Naive thymus-derived CD8-positive, alpha-beta T cell (primary cell): Measurements from ENCODE around the gene LNX1. TPM values are rescaled to one million over a fixed set of nuclear protein-coding genes. Genes with fewer than 3 reads are reported as not detected.
A peak's percentile ranks its signal among the peaks of the same experiment; 100 is the strongest.

Experiments used
- ATAC-seq, 2 donors: fragments of 150-1000 bp; cut with Tn5 transposase in 1 of 2; sonication (Bioruptor Pico), chemical (Tn5 transposase) in 1 of 2; 1 replicate in 1 of 2; 2 replicates in 1 of 2; pipeline ENCODE4 v1.10.0; 2021; ENCODE audit warnings: mild to moderate bottlenecking in 2 of 2, moderate library complexity in 2 of 2
- POLR2A ChIA-PET: fragments of 350-600 bp; sonication (Branson Sonifier 250); formaldehyde crosslinking; loops from one replicate; lab custom pipeline; 2021; ENCODE audit warnings: antibody characterized with exemption; lab: Charles Lee
- DNase-seq, 10 donors: peaks; one replicate each; pipeline versions ENCODE4 v3.0.0 to v3.0.0-alpha.2; 2020 to 2022
- H3K27ac Mint-ChIP-seq, 10 donors: one replicate each; pipeline ENCODE4 v1.8.0; 2020 to 2022; ENCODE audit warnings: mild to moderate bottlenecking in 10 of 10, mixed read lengths in 10 of 10, moderate library complexity in 4 of 10, inconsistent platforms in 1 of 10
- H3K27me3 Mint-ChIP-seq, 5 donors: one replicate each; pipeline ENCODE4 v1.8.0; 2021 to 2022; ENCODE audit warnings: mixed read lengths in 5 of 5
- H3K36me3 Mint-ChIP-seq, 3 donors: one replicate each; pipeline ENCODE4 v1.8.0; 2020 to 2022; ENCODE audit warnings: mixed read lengths in 3 of 3, mild to moderate bottlenecking in 2 of 3, inconsistent platforms in 1 of 3
- H3K4me1 Mint-ChIP-seq, 4 donors: one replicate each; pipeline ENCODE4 v1.8.0; 2021 to 2022; ENCODE audit warnings: mixed read lengths in 4 of 4
- H3K4me3 Mint-ChIP-seq, 10 donors: one replicate each; pipeline ENCODE4 v1.8.0; 2020 to 2022; ENCODE audit warnings: mild to moderate bottlenecking in 10 of 10, mixed read lengths in 10 of 10, moderate library complexity in 6 of 10, inconsistent platforms in 1 of 10
- H3K9me3 Mint-ChIP-seq, 9 donors: one replicate each; pipeline ENCODE4 v1.8.0; 2020 to 2022; ENCODE audit warnings: mixed read lengths in 9 of 9, mild to moderate bottlenecking in 3 of 9, inconsistent platforms in 1 of 9, moderate library complexity in 1 of 9
- polyA plus RNA-seq, 3 donors: library from polyadenylated mRNA; unstranded; fragments of 300-500 nt; fragmentation: Illumina TruSeq; gene quantifications; one replicate each; pipeline ENCODE4 v1.2.3, GENCODE V29; 2021
- total RNA-seq, 8 experiments: library from RNA in 2 of 8; stranded (reverse) in 2 of 8; gene quantifications; one replicate each; pipeline ENCODE4 v1.2.3 and lab custom pipeline; 2021 to 2026

LNX1 gene
- not detected for total RNA-seq
- under 1 TPM; 0.32 to 0.52 (median 0.43) TPM for polyA plus RNA-seq
- 0 to 0.49 (median 0.22) reads per million in 6 experiments for total RNA-seq (lab: John Stamatoyannopoulos, UW)

DNA sequence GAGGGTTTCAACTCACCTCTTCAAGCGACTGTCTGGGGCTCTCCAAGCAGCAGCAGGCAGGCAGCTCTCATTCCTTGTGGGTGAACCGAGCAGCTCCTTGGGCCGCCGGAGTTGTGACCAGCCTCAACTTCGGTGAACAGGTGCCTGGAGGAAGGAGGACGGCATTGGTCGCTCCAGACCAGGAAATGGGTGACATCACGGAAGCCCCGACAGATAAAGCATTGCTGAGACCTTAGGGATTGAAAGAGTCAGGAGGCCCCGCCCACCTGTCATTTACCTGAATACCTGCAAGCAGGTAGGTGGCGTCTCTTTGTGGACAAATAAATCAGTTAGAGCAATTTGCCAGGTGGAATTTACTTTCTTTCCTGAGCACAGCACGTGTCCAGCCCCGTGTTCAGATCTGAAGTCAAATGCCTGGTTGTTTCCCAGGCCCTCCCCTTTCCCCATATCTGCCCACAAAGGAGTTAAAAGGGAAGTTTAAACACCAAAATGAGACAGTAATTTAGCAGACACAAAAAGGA, at the start of gene LNX1:
LNX1 (minus strand) TSS at position 115 of the 521 bp plus-strand sequence. CDS start 17,484 bp downstream, outside the sequence.
- H3K4me1 Mint-ChIP-seq: peaks cover 8 to 14% (median 10%) of the 10 kb centered on the region in 4 donors
- peak within 1 kb of the TSS in 9 of 10 donors; percentile 2 to 81 (median 49) for H3K4me3 Mint-ChIP-seq
- peak within 1 kb of the TSS in 1 of 10 donors; percentile 51 for H3K27ac Mint-ChIP-seq
- peaks cover 22 to 72% (median 33%) of the 10 kb centered on the region in 5 donors for H3K27me3 Mint-ChIP-seq
- no peaks in the 10 kb centered on the region for H3K36me3 Mint-ChIP-seq
- ATAC-seq: peak in 1 of 2 donors; percentile 59
- POLR2A ChIA-PET: no interaction called here
- H3K9me3 Mint-ChIP-seq: peaks cover 0 to 5% (median 0%) of the 10 kb centered on the region in 9 donors
- DNase-seq: peak in 1 of 10 donors; percentile 20

DNA sequence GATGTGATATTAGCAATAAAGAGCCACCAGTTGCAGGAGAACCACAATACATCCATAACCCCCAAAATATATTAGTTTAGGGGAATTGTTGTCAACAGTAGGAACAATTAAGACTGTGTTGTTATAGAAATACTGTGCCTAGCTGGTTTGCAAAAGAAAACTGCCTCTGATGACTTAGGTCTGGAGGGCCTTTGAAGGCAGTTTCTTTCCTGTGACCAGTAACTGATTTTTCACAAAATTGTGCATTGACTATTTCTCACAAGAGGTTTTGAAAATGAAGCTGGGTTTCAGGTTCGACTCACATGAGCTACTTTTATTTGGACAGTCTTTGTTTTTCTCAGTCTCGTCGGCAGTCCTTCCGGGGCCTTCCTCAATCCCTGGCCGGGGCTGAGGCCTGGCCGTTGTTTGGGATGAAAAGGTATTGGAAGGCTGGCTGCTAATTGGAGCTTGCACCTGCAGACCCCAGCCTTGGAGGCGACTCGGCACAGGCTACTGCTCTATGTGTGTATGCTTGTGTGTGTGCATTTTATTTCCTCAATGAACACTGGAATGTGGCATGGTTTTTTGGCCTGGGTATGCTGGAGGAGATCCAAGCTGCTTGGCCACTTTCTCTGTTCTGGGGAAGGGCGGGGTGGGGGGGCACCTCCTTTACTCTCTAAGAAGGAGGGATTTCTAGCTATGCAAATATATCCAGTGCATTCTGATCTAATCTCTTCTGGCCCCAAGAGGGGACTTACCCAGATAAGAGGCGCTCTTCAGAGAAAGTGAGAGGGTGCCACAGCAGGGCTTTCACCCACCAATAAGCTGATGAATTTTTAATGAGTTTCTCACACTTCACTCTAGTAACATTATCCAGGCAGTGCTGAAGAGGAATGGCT, 49.5 kb upstream of the LNX1 start:
- DNase-seq (no peak), ATAC-seq (no peak)
- no peak overlapping the region for H3K4me3 Mint-ChIP-seq
- POLR2A ChIA-PET: no interaction called here
- peaks cover 1 to 13% (median 5%) of the 10 kb centered on the region in 5 donors for H3K27me3 Mint-ChIP-seq
- no peaks in the 10 kb centered on the region for H3K36me3 Mint-ChIP-seq
- H3K27ac Mint-ChIP-seq: no peak overlapping the region
- no peaks in the 10 kb centered on the region for H3K4me1 Mint-ChIP-seq
- H3K9me3 Mint-ChIP-seq: peaks cover 0 to 2% (median 0%) of the 10 kb centered on the region in 9 donors

DNA sequence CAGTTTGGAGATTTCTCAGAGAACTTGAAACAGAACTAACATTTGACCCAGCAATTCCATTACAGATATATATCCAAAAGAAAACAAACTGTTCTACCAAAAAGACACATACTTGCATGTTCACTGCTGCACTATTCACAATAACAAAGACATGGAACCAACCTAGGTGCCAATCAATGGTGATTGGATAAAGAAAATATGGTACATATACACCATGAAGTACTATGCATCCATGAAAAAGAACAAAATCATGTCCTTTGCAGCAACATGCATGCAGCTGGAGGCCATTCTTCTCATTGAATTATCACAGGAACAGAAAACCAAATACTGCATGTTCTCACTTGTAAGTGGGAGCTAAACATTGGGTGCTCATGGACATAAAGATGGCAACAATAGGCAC, 47.6 kb upstream of the LNX1 start:
- H3K27me3 Mint-ChIP-seq: peaks cover 5 to 20% (median 13%) of the 10 kb centered on the region in 5 donors
- no peaks in the 10 kb centered on the region for H3K36me3 Mint-ChIP-seq
- no peak overlapping the region for H3K4me3 Mint-ChIP-seq
- H3K27ac Mint-ChIP-seq: no peak overlapping the region
- no peak for ATAC-seq
- no peak for DNase-seq
- no peaks in the 10 kb centered on the region for H3K4me1 Mint-ChIP-seq
- POLR2A ChIA-PET: no interaction called here
- H3K9me3 Mint-ChIP-seq: peaks cover 0 to 2% (median 0%) of the 10 kb centered on the region in 9 donors

DNA sequence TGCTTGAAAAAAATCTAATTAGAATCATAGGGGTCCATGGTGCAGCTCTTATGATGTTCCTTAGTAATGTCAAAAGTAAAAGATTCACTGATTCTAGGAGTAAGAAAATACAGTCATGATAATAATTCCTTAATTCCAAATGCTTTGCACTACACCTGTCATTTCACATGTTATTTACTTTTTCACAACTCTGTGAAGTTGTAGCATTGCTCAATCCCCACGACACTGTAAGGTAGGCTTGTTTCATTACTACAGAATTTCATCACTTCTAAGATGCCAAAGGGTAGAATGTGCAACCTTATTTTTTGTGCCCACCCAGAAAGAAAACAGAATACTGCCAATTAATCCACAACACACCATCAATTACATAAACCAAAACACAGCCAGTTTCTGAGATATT, 46.1 kb upstream of the LNX1 start:
- peaks cover 0 to 2% (median 0%) of the 10 kb centered on the region in 9 donors for H3K9me3 Mint-ChIP-seq
- POLR2A ChIA-PET: no interaction called here
- H3K27ac Mint-ChIP-seq: no peak overlapping the region
- H3K36me3 Mint-ChIP-seq: no peaks in the 10 kb centered on the region
- no peak for DNase-seq
- H3K4me3 Mint-ChIP-seq: no peak overlapping the region
- no peak for ATAC-seq
- peaks cover 7 to 33% (median 13%) of the 10 kb centered on the region in 5 donors for H3K27me3 Mint-ChIP-seq
- no peaks in the 10 kb centered on the region for H3K4me1 Mint-ChIP-seq

DNA sequence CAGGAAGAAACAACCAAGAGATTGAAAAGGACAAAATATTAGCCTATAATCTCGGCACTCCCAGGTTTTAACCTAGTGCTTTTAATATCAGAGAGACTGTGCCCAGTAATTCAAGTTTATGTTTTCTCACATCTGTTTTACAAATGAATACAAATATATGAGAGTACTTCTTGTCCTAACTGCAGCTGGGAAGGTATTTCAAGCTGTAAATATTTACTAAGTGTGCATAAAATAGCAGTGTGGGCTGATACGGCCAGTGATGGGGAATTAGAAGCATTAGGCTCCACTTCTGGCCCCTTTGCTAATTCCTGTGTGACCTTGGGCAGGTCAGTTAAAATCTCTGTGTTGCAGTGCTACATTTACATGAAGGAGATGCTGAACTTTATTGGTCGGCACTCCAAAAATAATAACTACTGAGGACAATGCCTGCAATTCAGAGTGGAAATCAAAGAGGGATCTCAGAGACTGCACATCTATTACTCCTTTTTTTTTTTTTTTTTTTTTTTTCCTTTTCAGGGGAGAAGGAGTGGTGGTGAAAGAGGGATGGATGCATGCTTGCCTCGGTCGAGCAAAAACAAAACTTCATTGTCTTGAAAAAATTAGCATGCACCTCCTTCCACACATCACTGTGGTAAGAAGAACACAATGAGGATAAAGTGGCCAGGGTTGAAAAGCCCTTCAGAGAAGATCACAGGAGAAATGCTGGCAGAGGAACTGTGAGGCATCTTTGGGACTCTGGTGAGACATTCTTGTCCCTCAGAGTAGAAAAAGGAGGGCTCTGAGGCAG, 44.6 kb upstream of the LNX1 start:
- H3K27ac Mint-ChIP-seq: no peak overlapping the region
- ATAC-seq: no peak

DNA sequence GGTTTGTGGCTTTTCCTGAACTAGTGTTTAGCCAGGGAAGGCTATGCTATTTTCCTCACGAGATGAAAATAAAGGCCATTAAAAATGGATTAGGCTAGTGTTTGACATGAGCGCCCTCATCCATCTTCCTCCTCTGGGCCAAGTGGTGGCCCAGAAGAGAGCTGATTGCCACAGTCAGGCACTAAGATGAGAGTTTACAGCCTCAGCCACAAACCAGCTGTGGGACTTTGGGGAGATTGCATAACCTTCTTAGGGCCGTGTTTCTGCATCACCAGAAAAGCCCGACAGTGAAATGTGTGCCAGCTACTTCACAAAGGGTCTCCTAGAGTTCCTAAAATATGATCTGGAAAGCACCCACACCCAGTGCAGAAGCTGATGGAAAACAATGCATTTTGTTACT, 42.3 kb upstream of the LNX1 start:
- H3K9me3 Mint-ChIP-seq: no peaks in the 10 kb centered on the region

More for the DNA sequence above, 44.6 kb upstream of the LNX1 start:
- Mint-ChIP-seq H3K36me3 (no peaks in the 10 kb centered on the region), H3K9me3 (peaks cover 0 to 2% (median 0%) of the 10 kb centered on the region in 9 donors), H3K4me3 (no peak overlapping the region), H3K4me1 (no peaks in the 10 kb centered on the region), H3K27me3 (peaks cover 8 to 34% (median 14%) of the 10 kb centered on the region in 5 donors)
- POLR2A ChIA-PET: no interaction called here
- DNase-seq: no peak

DNA sequence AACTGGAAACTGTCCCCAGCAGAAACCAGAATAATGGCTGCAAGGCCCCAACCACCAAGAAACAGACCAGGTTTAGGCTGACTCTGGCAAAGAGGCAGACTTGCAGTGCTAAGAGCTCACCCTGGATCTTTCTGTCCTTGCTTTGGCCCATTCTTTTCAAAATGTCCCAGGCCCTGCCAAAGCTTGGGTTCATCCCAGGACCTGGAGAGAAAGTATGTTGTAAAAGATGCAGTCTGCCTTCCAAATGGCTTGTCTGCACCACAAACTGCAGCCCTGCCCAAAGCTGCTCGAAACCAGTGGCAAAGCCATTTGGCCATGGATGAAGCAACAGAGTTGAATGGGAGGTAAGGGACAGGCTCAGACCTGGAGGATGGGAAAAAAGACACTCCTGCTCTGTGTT, 38.0 kb upstream of the LNX1 start:
- Mint-ChIP-seq H3K4me1 (no peaks in the 10 kb centered on the region), H3K9me3 (peaks cover 0 to 5% (median 0%) of the 10 kb centered on the region in 9 donors), H3K36me3 (peaks cover 0 to 4% (median 0%) of the 10 kb centered on the region in 3 donors), H3K4me3 (no peak overlapping the region), H3K27me3 (peaks cover 5 to 26% (median 10%) of the 10 kb centered on the region in 5 donors), H3K27ac (no peak overlapping the region)
- ATAC-seq (no peak), DNase-seq (no peak)
- POLR2A ChIA-PET: no interaction called here

More for the DNA sequence above, 42.3 kb upstream of the LNX1 start:
- no peaks in the 10 kb centered on the region for H3K36me3 Mint-ChIP-seq
- ATAC-seq: no peak
- no peak for DNase-seq
- H3K4me3 Mint-ChIP-seq: no peak overlapping the region
- peaks cover 10 to 39% (median 12%) of the 10 kb centered on the region in 5 donors for H3K27me3 Mint-ChIP-seq
- H3K27ac Mint-ChIP-seq: no peak overlapping the region
- no peaks in the 10 kb centered on the region for H3K4me1 Mint-ChIP-seq
- POLR2A ChIA-PET: no interaction called here

DNA sequence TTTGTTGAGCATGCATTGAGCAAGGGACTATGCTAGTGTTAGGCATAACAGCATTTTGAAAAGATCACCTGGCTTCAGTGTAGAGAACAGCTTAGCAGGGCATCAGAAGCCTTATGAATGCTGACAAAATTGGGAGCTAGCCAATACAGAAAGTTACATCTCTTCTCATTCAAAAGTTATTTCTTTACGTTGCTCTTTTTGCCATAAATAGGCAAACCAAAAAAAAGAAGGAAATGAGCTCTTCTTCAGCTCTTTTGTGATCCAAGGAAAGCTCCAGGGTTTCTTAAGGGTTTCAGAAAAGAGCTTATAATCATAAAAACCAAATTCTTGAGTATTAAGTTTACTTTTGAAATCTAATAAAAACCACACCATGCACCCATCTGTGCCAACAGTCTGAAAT, 35.2 kb upstream of the LNX1 start:
- H3K4me1 Mint-ChIP-seq: no peaks in the 10 kb centered on the region
- POLR2A ChIA-PET: no interaction called here

DNA sequence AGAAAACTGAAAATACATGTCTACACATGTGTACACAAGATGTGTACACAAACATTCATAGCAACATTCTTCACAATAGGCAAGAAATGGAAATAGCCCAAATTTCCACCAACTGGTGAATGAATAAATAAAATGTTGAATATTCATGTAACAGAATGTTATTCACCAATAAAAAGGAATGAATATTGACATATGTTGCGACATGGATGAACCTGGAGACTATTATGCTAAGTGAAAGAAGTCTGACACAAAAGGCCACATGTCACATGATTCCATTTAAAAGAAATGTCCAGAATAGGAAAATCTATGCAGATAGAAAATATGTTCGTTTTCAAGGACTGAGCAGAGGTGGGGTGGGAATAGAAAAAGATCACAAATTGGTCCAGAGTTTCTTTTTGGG, 34.6 kb upstream of the LNX1 start:
- Mint-ChIP-seq H3K4me1 (no peaks in the 10 kb centered on the region), H3K27ac (no peak overlapping the region), H3K27me3 (peaks cover 5 to 24% (median 14%) of the 10 kb centered on the region in 5 donors), H3K36me3 (peaks cover 0 to 9% (median 0%) of the 10 kb centered on the region in 3 donors), H3K9me3 (peaks cover 0 to 13% (median 5%) of the 10 kb centered on the region in 9 donors), H3K4me3 (no peak overlapping the region)
- no peak for ATAC-seq
- POLR2A ChIA-PET: no interaction called here
- DNase-seq: no peak

More for the DNA sequence above, 35.2 kb upstream of the LNX1 start:
- H3K36me3 Mint-ChIP-seq: peaks cover 0 to 9% (median 0%) of the 10 kb centered on the region in 3 donors
- H3K9me3 Mint-ChIP-seq: peaks cover 0 to 13% (median 5%) of the 10 kb centered on the region in 9 donors
- no peak overlapping the region for H3K4me3 Mint-ChIP-seq
- ATAC-seq (no peak), DNase-seq (no peak)
- H3K27ac Mint-ChIP-seq: no peak overlapping the region
- H3K27me3 Mint-ChIP-seq: peaks cover 6 to 23% (median 15%) of the 10 kb centered on the region in 5 donors

DNA sequence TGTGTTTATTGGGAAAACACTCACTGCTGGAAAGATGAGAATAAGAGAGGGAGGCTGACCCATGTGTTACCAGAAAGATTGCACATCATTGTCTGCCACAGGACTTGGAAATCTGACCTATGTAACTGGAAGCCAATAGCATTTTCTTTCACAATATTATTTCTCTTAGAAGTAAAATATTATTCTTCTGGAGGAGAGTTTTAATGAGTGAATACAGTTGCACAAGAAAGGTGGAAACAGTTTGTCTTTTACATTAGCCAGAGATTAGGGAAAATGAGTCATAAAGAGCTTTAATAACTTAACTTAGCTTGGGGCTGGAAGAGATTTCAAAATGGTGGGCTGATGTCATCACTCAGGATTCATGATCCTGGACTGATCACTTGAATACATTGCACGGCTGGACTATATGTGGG, 31.5 kb upstream of the LNX1 start:
- Mint-ChIP-seq H3K4me3 (no peak overlapping the region), H3K27me3 (peaks cover 3 to 15% (median 9%) of the 10 kb centered on the region in 5 donors), H3K36me3 (peaks cover 0 to 9% (median 0%) of the 10 kb centered on the region in 3 donors), H3K4me1 (no peaks in the 10 kb centered on the region), H3K9me3 (peaks cover 0 to 13% (median 5%) of the 10 kb centered on the region in 9 donors), H3K27ac (peak overlapping the region in 1 of 10 donors; percentile 31)
- DNase-seq (no peak), ATAC-seq (no peak)
- POLR2A ChIA-PET: no interaction called here

DNA sequence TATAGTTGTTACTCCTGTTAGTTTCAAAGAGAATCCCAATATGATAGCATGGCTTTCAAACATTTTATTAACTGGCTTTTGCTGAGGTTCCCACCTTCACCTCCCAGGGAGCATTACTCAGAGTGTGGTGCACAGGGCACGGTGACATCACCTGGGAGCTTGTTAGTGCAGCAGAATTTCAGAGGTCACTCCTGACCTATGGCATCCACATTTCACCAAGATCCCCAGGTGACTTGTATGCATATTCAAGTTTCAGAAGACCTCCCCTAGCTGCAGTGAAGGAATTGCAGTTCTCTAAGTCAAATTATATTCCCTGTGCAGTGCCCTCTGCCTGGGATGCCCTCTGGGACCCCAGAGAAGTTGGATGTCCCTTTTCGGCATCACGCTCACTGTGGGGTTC, 29.7 kb upstream of the LNX1 start:
- H3K4me3 Mint-ChIP-seq: no peak overlapping the region
- H3K9me3 Mint-ChIP-seq: peaks cover 0 to 13% (median 5%) of the 10 kb centered on the region in 9 donors
- POLR2A ChIA-PET: no interaction called here
- DNase-seq (no peak), ATAC-seq (no peak)
- H3K4me1 Mint-ChIP-seq: no peaks in the 10 kb centered on the region
- H3K27me3 Mint-ChIP-seq: peaks cover 3 to 11% (median 9%) of the 10 kb centered on the region in 5 donors
- no peak overlapping the region for H3K27ac Mint-ChIP-seq
- H3K36me3 Mint-ChIP-seq: peaks cover 0 to 9% (median 0%) of the 10 kb centered on the region in 3 donors

DNA sequence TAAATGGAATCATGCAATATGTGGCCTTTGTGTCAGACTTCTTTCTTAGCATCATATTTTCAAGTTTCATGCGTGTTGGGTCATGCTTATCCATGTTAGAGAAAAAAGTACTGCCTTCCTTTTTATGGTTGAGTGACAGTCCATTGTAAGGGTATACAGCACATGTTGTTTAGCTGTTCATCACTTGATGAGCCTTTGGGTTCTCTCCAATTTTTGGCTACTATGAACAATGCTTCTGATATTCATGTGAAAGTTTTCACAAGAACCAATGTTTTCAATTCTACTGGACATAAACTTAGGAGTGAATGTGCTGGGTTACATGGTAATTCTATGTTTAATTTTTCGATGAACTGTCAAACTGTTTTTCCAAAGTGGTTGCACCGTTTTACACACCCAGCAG, 28.1 kb upstream of the LNX1 start:
- no peaks in the 10 kb centered on the region for H3K4me1 Mint-ChIP-seq
- no peak overlapping the region for H3K27ac Mint-ChIP-seq
- peaks cover 3 to 16% (median 9%) of the 10 kb centered on the region in 5 donors for H3K27me3 Mint-ChIP-seq
- POLR2A ChIA-PET: no interaction called here
- H3K9me3 Mint-ChIP-seq: peaks cover 0 to 11% (median 5%) of the 10 kb centered on the region in 9 donors
- H3K4me3 Mint-ChIP-seq: no peak overlapping the region
- DNase-seq (no peak), ATAC-seq (no peak)
- peaks cover 0 to 7% (median 0%) of the 10 kb centered on the region in 3 donors for H3K36me3 Mint-ChIP-seq
